Endothelial cell of umbilical vein (primary cell): ENCODE measurements around the gene ZCRB1. TPM values are rescaled to one million over a fixed set of nuclear protein-coding genes. Genes with fewer than 3 reads are reported as not detected.

Source experiments
- BruUV-seq: library from RNA; stranded (reverse); fragments of 400-500 nt; replicated peaks from 2 replicates; lab custom pipeline; 2021; lab: Mats Ljungman, UMichigan
- CTCF ChIA-PET: fragments of 300-600, 350-600 bp; sonication (Branson Sonifier 250); formaldehyde crosslinking; loops from one replicate; lab custom pipeline; 2021; ENCODE audit warnings: antibody characterized with exemption, inconsistent platforms; lab: Charles Lee
- POLR2A ChIA-PET: fragments of 300-600, 350-600 bp; sonication (Branson Sonifier 250); formaldehyde crosslinking; loops from one replicate; lab custom pipeline; 2021; ENCODE audit warnings: antibody characterized with exemption, inconsistent platforms; lab: Charles Lee
- DNase-seq: peaks from one replicate; pipeline ENCODE4 v3.0.0-alpha.2; 2011; ENCODE audit warnings: low read depth, low spot score
- FAIRE-seq: peaks from 2 replicates; lab custom pipeline; 2011; peaks lifted over from hg19 to GRCh38; lab: Jason Lieb, UNC
- H2AFZ ChIP-seq: 2 replicates; pipeline ENCODE4 v1.6.0; 2012; ENCODE audit warnings: low read depth, low read length, control low read depth, inconsistent platforms
- H3K27ac ChIP-seq: 2 replicates; pipeline ENCODE4 v1.5.1; 2011; ENCODE audit warnings: low read depth, mild to moderate bottlenecking, control low read depth, low read length, moderate library complexity; ENCODE audit not compliant: insufficient read depth
- H3K27me3 ChIP-seq, 2 experiments: 2 replicates each; pipeline versions ENCODE4 v1.6.0 to v1.6.1; 2011; ENCODE audit warnings: low read length in 2 of 2, mixed read lengths in 1 of 2; ENCODE audit not compliant: control insufficient read depth in 2 of 2, insufficient read depth in 2 of 2
- H3K36me3 ChIP-seq, 2 experiments: 2 replicates in 1 of 2; 3 replicates in 1 of 2; pipeline ENCODE4 v1.5.1; 2011; ENCODE audit warnings: low read length in 2 of 2, mild to moderate bottlenecking in 1 of 2, moderate library complexity in 1 of 2; ENCODE audit not compliant: control insufficient read depth in 2 of 2, insufficient read depth in 2 of 2; ENCODE audit errors: extremely low read depth in 1 of 2
- H3K4me1 ChIP-seq: 3 replicates; pipeline ENCODE4 v1.5.1; 2011; ENCODE audit warnings: mild to moderate bottlenecking, low read length; ENCODE audit not compliant: control insufficient read depth, insufficient read depth; ENCODE audit errors: extremely low read depth
- H3K4me2 ChIP-seq: 2 replicates; pipeline ENCODE4 v1.6.1; 2011; ENCODE audit warnings: low read length, control low read depth, mixed read lengths; ENCODE audit not compliant: insufficient read depth
- H3K4me3 ChIP-seq, 3 experiments: fragments of 200-600 bp in 1 of 3; sonication (generic), shearing (Covaris generic) in 1 of 3; replicated peaks in 1 of 3; 2 replicates each; pipeline ENCODE4 v1.5.1; 2011 to 2016; ENCODE audit warnings: control low read depth in 3 of 3, low read length in 3 of 3, mild to moderate bottlenecking in 2 of 3, inconsistent platforms in 1 of 3, low read depth in 1 of 3, moderate library complexity in 1 of 3; ENCODE audit not compliant: insufficient read depth in 1 of 3
- H3K79me2 ChIP-seq: 2 replicates; pipeline ENCODE4 v1.6.0; 2012; ENCODE audit warnings: low read length, inconsistent platforms; ENCODE audit not compliant: control insufficient read depth, insufficient read depth
- H3K9ac ChIP-seq: replicated peaks from 2 replicates; pipeline ENCODE3; 2011; ENCODE audit warnings: low read length, control low read depth; ENCODE audit not compliant: insufficient read depth; ENCODE audit errors: extremely low read depth
- H3K9me1 ChIP-seq: replicated peaks from 3 replicates; pipeline ENCODE4 v1.6.0; 2011; ENCODE audit warnings: mild to moderate bottlenecking, low read length; ENCODE audit not compliant: control insufficient read depth, insufficient read depth; ENCODE audit errors: extremely low read depth
- H3K9me3 ChIP-seq: replicated peaks from 2 replicates; pipeline ENCODE4 v1.5.1; 2012; ENCODE audit warnings: low read length, inconsistent platforms; ENCODE audit not compliant: control insufficient read depth, insufficient read depth
- H4K20me1 ChIP-seq: replicated peaks from 2 replicates; pipeline ENCODE3; 2011; ENCODE audit warnings: mild to moderate bottlenecking, low read length; ENCODE audit not compliant: control insufficient read depth, insufficient read depth; ENCODE audit errors: extremely low read depth
- EZH2 ChIP-seq: IDR thresholded peaks from 2 replicates; pipeline ENCODE4 v1.6.1; 2012; ENCODE audit warnings: borderline replicate concordance, low read depth, mild to moderate bottlenecking, moderate library complexity, low read length, inconsistent platforms; ENCODE audit not compliant: severe bottlenecking
- FOS ChIP-seq: IDR thresholded peaks from 2 replicates; pipeline ENCODE4 v1.6.1; 2011; ENCODE audit warnings: mild to moderate bottlenecking, low read length, moderate library complexity, borderline replicate concordance; ENCODE audit not compliant: insufficient read depth
- GATA2 ChIP-seq: IDR thresholded peaks from 2 replicates; pipeline ENCODE4 v1.7.0; 2011; ENCODE audit warnings: low read depth, mild to moderate bottlenecking, moderate library complexity, mixed read lengths, low read length; ENCODE audit not compliant: insufficient read length, insufficient read depth
- JUN ChIP-seq: IDR thresholded peaks from 2 replicates; pipeline ENCODE4 v1.6.1; 2011; ENCODE audit warnings: borderline replicate concordance, low read depth; ENCODE audit not compliant: insufficient read length, insufficient read depth
- MYC ChIP-seq: IDR thresholded peaks from one replicate; pipeline ENCODE4 v1.6.1; 2011; ENCODE audit warnings: mild to moderate bottlenecking, low read depth, low read length
- POLR2A ChIP-seq: IDR thresholded peaks from 2 replicates; pipeline ENCODE4 v1.6.1; 2012; ENCODE audit warnings: low read depth, mild to moderate bottlenecking, control low read depth, low read length
- dilution Hi-C: fragments of 300-500 bp; cut with MboI; formaldehyde crosslinking; loops from one replicate; pipeline ENCODE4 v1.15.0; 2019; ENCODE audit warnings: low sequenced_read_pairs; ENCODE audit not compliant: extremely low pct_ligation_motif_present
- intact Hi-C: fragments of 100-400 bp; cut with micrococcal nuclease; formaldehyde crosslinking; loops from one replicate; pipeline ENCODE4 v1.10.0; 2022
- polyA plus RNA-seq, 4 experiments: library from polyadenylated mRNA; depleted of rRNA in 3 of 4; stranded (reverse) in 3 of 4; unstranded in 1 of 4; fragments of >200 nt; gene quantifications; 2 replicates each; pipeline versions ENCODE4 v1.2.1 to v1.2.3, GENCODE V29; 2011 to 2012; ENCODE audit warnings: missing spikeins in 1 of 4
- total RNA-seq: library from RNA; stranded (reverse); gene quantifications from 2 replicates; pipeline ENCODE4 v1.2.3, GENCODE V29; 2021

The ZCRB1 gene
- total and polyA plus RNA-seq, 2 donors (not counting 3 experiments of a cell fraction or from before 2014, with no cell fraction given), result 13.2 to 55.3 TPM

- H3K4me2 ChIP-seq, result no peak overlapping the region
- ChIA-PET POLR2A (no interaction called here), CTCF (interaction anchor here (0.6 to 1.2 kb wide), 2 partner anchors 10 to 18 kb away, joined by 3 to 5 read pairs; no protein-coding TSS in a partner anchor)
- peaks cover 5 to 7% of the 10 kb centered on the region in 2 experiments for H3K27me3 ChIP-seq
- no peaks in the 10 kb centered on the region for H4K20me1 ChIP-seq
- DNase-seq, result no peak
- H2AFZ ChIP-seq, result no peak overlapping the region
- no peak overlapping the region for H3K27ac ChIP-seq
- no TSS peak for BruUV-seq
- H3K79me2 ChIP-seq, result no peaks in the 10 kb centered on the region
- no peaks in the 10 kb centered on the region for H3K4me1 ChIP-seq
- no peak overlapping the region for H3K4me3 ChIP-seq
- TF ChIP-seq EZH2, result no peak
- TF ChIP-seq POLR2A, result no peak
- TF ChIP-seq JUN, result no peak
- no peak for TF ChIP-seq GATA2
- intact Hi-C loops (no loop called here), dilution Hi-C loops (no loop called here)
- H3K36me3 ChIP-seq, result no peaks in the 10 kb centered on the region
- FAIRE-seq, result no peak
- H3K9ac ChIP-seq, result no peak overlapping the region
- H3K9me1 ChIP-seq, result no peaks in the 10 kb centered on the region
- no peaks in the 10 kb centered on the region for H3K9me3 ChIP-seq
Measured at GRCh38 chr12:42286741-42287140, 39.2 kb downstream of the ZCRB1 start.

- intact Hi-C loops, result no loop called here
- H3K9me3 ChIP-seq, result no peaks in the 10 kb centered on the region
- no peaks in the 10 kb centered on the region for H3K9me1 ChIP-seq
- CTCF ChIA-PET, result no interaction called here
- BruUV-seq, result no TSS peak
- no peak overlapping the region for H3K27ac ChIP-seq
- H2AFZ ChIP-seq, result no peak overlapping the region
- H3K9ac ChIP-seq, result no peak overlapping the region
- no peaks in the 10 kb centered on the region for H4K20me1 ChIP-seq
- no peaks in the 10 kb centered on the region for H3K79me2 ChIP-seq
- dilution Hi-C loops, result no loop called here
- no peaks in the 10 kb centered on the region for H3K4me1 ChIP-seq
- no peak for DNase-seq
- peaks cover 5% of the 10 kb centered on the region in 2 experiments for H3K27me3 ChIP-seq
- POLR2A ChIA-PET, result no interaction called here
- no peak for FAIRE-seq
- no peak overlapping the region for H3K4me2 ChIP-seq
- H3K36me3 ChIP-seq, result no peaks in the 10 kb centered on the region
- TF ChIP-seq MYC, result no peak
- no peak for TF ChIP-seq FOS
- TF ChIP-seq EZH2, result no peak
- no peak overlapping the region for H3K4me3 ChIP-seq
Measured at GRCh38 chr12:42285431-42285830, 40.5 kb downstream of the ZCRB1 start.
